HCEC 1CT (cell line): ENCODE data around the gene TFCP2L1.
"Not testable (repeated sequence)": the region's sequence is repeated elsewhere in the genome, so short reads cannot be mapped to it uniquely, and the experiment has no call there.

Source experiments
- DNase-seq: peaks from one replicate; pipeline ENCODE4 v3.0.0-alpha.2; 2017

Gene TFCP2L1

DNA sequence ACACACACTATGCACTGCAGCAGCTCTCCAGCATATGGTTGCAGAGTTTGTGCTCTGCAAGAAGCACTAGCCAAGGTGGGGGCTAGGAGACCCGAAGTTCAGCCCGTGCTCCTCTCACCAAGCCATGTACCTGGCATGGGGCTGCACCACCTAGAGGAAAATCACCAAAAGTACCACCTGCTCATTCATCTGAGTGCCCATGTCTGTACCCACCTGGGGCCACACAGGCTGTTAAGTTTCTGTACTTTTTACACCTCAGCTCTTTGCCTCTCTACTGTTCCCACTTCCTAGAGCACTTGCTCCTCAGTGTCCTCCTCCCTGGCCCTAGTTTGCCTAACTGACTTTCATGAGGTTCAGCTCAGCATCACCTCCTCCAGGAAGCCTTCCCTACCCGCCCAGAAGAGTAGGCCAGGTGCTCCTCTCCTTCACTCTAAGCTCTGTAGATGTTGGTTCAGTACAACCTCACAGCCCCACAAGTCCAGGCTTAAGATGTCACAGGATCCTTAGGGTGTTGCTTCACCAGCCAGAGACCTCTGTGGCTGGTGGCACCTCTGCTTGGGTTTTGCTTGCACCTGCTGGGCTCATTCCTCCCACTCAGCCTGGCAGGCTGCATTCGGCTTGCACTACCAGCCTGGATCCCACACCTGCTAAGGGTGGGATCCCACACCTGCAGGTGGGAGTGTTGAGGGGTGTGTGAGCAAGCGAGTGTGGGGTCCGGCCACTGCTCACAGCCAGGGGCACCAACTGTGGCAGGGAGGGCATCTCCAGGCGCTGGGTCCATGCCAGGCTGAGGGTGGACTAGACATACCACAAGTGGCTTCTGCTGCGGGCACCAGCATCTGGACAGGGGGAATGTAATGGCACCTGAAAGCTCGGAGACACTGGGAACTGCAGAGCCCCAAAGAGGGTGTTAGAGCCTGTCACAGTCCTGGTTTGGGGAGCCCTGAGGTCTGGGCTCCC, 10.2 kb upstream of the TFCP2L1 start:
- no peak for DNase-seq

DNA sequence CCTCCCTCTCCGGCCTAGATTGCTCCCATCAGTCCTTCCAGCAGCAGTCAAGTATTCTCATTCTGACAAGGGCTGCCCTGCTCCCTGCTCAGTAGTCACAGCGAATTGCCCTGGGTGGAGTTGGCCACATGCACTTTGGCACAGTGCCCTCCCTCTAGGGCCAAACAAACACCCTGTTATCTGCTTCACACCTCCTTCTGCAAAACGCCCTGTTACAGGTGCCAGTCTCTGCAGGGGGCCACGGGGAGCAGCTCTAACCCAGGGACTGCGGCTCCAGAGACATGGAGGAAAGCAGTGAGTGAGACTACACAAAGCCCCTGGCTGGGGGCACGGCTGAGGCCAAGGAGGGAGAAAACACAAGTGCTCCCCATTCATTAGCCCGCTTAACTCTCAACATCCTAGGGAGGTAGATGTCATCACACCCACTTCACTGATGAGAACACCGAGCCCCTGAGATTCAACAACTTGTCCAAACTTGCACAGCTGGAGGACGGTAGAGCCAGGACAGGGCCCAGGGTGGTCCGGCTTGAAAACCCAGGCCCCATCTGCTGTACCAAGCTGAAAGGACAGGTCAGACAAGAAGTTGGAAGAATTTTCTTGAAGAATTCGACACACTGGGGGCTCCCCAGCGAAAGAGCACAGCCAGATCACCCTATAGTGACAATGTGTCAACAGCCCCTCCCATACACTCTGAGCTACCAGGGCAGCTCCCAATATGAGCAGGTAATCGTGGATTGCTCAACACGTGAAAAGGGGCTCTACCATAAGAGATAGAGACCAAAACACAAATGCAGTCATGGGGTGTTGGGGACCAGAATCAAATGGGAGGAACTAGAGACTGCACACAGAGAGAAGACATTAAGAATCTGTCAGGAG, 8.7 kb upstream of the TFCP2L1 start:
- no peak for DNase-seq

DNA sequence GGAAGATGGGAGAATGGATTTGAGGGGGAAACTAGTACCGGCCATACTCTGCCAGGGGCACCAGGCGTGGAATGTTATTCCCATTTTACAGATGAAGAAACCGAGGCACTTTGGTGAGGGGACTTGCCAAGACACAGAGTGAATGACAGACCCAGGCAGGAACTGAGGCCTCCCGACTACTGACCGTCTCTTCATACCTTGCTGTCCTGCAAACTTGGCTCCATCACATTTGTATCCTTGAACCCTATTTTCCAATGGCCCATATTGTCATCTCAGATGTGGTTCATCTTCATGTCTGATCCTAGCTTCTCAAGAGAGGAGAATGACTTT, 6.2 kb upstream of the TFCP2L1 start:
- DNase-seq = no peak

GRCh38 chr2:121289271-121289670, 4.3 kb upstream of the TFCP2L1 start:
- DNase-seq = no peak

DNA sequence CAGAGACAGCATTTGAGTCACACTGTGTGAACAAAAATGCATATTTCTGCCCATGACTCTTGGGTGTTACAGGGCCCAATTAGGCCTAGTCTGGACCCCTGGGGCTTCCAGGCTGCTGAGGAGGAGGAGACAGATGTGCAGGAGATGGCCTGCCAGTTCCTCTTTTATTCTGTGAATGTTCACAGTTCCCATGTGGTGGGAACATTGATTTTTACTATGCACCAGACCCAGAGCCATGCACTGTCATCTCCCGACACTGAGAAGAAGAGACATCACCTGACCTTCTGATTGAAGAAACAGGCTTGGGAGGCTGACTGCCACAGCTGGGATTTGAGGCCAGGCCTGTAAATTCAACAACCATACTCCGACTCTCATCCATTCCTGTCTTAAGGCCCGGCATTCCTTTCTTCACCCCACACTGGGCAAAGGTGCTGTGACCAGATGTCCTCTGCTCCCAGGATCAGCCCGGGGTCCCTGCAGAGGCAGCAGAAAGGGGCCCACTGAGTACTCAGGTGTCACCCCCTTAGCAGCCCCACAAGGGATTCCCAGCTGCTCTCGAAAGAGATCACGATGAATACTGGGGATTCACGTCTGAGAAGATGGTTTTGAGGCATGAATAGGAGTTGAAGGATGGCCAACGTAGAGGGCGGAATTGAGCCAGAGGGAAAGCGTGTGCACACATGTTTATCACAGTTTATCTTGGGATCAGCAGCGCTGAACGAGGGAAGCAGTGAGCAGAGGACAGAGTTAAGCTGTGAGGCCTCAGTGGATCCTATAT, 3.6 kb upstream of the TFCP2L1 start:
- DNase-seq = no peak

DNA sequence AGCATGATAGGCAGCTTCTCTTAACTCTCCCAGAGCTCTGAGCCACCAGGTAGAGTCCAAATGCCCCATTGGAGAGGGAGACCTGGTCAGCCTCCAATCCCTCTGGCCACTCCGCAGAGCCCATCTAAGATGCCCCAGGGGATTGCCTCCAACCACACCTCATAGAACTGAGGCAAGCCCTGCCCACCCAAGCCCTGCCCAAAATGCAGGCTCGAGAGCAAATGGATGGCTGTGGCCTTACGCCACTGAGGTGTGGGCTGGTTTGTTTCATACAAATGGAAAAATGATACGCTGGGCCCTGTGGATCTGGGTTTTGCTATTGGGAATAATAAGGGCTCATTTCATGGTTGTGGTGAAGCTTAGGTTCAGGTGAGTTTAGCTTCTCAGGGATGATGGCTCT, 3.0 kb upstream of the TFCP2L1 start:
- DNase-seq = no peak

DNA sequence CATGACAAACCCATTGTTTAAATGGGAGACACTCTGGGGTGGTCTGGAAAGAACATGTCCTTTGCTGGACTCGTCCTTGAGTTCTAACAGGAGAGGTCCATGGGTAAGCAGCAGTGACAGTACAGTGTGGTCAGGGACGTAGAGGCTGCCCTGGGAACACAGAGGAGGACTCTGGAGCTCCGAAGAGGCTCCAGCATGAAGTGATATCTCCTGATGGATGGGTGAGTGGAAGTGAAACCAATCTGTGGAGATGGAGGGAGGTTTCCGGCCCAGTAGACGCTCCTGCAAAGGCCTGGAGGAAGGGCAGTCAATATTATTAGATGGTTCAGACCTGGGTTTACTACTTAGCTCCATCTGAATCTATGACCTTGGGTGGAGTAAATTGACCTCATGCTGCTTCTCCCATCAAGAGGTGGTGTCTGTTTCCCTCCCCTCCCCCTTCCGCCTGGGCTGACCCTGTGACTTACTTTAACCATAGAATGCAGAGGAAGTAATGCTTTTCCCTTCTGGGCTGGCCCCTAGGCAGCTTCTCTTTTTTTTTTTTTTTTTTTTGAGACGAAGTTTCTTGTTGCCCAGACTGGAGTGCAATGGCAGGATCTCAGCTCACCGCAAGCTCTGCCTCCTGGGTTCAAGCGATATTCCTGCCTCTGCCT, 2.3 kb upstream of the TFCP2L1 start:
- DNase-seq = no peak

- no peak for DNase-seq
Measured at GRCh38 chr2:121286506-121286905, 1.5 kb upstream of the TFCP2L1 start.

- no peak for DNase-seq
Measured at GRCh38 chr2:121285926-121286325, 924 bp upstream of the TFCP2L1 start.

GRCh38 chr2:121283670-121284462, 1.1 kb downstream of the TFCP2L1 start:
- no peak for DNase-seq

- DNase-seq = no peak
Measured at GRCh38 chr2:121282800-121283385, 2.1 kb downstream of the TFCP2L1 start.

DNA sequence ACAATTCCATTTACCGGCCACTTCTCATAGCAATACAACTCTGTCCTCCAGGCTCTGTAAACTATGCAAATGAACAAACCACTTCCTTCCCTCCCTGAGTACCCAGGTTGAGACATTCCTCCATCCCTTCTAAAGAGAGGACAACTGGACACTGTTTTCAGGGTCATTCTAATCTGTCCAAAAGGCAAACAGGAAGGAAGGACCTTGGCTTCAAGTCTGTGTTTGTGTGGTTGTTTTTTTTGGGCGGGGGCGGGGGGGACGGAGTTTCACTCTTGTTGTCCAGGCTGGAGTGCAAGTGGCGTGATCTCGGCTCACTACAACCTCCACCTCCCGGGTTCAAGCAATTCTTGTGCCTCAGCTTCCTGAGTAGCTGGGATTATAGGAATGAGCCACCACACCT, 3.3 kb downstream of the TFCP2L1 start:
- DNase-seq = no peak

- no peak for DNase-seq
Measured at GRCh38 chr2:121281107-121281506, 3.9 kb downstream of the TFCP2L1 start.

DNA sequence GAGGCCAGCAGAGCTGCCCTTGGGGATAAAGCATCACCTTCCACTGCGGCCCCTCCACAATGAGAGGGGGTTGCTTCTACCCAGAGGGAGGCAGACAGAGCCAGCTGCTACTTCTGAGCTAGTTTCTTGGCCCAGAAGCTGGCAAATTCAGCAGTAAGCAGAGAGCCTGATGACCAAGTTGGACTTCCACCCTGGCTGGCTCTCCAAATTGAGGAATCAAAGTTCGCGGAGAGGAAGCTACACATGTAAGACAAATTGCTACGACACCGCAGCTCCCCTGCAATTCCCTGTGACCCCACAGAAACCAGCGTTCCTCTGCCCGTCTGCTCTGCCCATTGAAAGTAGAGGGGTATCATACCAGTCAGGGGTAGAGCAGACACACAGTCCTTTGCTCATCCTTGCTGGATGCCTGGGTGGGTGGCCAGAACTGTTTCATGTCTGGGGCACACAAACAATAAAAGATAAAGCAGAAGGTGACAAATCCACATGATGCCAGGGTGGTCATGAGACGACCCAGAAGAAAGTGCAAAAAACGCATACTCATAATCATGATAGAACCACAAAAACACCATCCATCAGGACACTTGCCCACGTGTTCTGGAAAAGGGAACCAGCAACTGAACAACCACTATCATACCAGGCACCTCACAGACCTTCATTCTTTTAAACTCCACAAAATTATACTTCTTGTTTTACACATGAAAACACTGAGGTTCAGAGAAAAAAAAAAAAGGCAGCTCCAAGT, 5.4 kb downstream of the TFCP2L1 start:
- no peak for DNase-seq

DNA sequence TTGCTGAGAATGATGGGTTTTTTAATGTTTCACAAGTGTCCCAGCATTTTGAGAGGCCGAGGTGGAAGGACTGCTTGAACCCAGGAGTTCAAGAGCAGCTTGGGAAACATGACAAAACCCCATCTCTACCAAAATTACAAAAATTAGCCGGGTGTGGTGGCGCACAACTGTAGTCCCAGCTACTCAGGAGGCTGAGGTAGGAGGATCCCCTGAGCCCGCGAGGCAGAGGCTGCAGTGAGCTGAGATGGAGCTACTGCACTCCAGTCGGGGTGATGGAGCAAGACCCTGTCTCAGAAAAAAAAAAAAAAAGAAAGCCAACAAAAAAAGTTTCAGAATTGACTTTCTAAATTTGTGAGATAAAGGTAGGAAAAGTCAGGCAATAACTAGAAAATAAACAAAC, 8.7 kb downstream of the TFCP2L1 start:
- no peak for DNase-seq

DNA sequence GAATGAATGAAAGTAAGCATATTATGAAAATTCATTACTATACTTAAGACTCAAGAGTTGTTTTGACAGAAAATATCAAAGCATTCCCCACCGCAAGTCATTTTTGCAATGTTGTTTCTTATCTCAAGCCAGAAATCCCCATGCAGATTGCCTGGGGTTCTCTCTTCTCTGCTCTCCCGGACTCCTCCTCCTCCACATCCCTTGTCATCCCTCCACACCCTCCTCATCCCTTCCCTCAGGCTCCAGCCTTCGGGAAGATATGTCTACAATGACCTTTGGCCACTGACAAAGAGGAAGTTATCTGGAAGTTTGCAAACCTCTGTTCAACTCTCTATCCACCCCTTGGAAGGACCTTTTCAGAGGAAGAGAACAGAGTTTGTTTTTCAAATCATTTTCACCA, 11.9 kb downstream of the TFCP2L1 start:
- no peak for DNase-seq

DNA sequence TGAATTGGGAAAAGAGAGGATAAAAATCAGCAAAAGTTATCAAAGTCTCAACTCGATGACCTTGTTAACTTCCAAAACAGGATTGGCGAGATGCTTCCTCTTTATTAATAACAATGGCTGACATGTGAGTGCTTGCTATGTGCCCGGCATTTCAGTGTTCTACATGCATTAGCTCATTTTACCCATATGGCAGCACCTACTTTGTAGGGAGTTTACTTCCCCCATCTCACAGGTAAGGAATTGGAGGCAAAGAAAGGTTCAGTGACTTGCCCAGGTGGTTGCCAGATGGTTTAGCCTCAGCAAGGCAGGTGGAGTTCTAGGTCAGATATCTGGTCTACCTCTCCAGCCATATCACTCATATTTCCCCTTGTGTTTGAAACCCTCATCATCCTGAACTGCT, 12.4 kb downstream of the TFCP2L1 start:
- no peak for DNase-seq

GRCh38 chr2:121269436-121269835, 15.6 kb downstream of the TFCP2L1 start:
- DNase-seq = not testable (repeated sequence)

DNA sequence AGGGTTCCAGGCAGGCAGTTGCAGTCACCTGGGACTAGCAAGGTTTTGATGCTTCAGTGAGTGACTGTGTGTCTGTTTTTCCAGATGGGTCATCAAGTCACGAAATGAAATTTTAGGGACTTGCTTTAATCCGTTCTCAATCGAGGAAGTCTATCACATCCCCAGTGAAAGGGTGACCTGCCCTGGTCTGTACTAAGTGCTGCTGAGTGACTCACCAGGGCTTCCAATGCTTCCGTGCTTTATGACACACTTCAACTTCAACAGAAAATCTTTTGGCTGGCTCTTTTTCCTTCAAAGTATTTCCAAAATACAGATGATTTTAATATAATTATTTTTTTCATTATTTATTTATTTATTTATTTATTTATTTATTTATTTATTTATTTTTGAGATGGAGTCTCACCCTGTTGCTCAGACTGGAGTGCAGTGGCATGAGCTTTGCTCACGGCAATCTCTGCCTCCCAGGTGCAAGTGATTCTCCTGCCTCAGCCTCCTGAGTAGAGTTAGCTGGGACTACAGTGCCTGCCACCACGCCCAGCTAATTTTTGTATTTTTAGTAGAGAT, 18.4 kb downstream of the TFCP2L1 start:
- peak; percentile 8 for DNase-seq

- no peak for DNase-seq
Measured at GRCh38 chr2:121263996-121264715, 20.8 kb downstream of the TFCP2L1 start.
